ENCODE measurements around the gene FRMD6.

- no peak for TF ChIP-seq POLR2A (IDR thresholded peaks at IDR 0.05)
- TF ChIP-seq CTCF (IDR thresholded peaks at IDR 0.05), result no peak
These were observed 34.8 kb upstream of the FRMD6 start for GRCh38 chr14:51616724-51617409.

Measured in thyroid gland (tissue), 4 donors.